Measurements from ENCODE around the gene SLC17A3. TPM values are rescaled to one million over a fixed set of nuclear protein-coding genes. Genes with fewer than 3 reads are reported as not detected.

The SLC17A3 gene
- total RNA-seq = 1 to 10 TPM; 1.7 to 2.5 TPM

GRCh38 chr6:25874118-25874517 is at the start of gene SLC17A3:
Gene SLC17A3, minus strand, starts transcription at chr6:25874243. Its CDS starts 5,856 bp downstream, at chr6:25868387.
- peaks cover 23% of the 10 kb centered on the region for H3K4me1 Mint-ChIP-seq (ENCODE audit: low read depth)
- H3K4me3 Mint-ChIP-seq = peak within 1 kb of the TSS in 1 of 2 donors; percentile 38
- no peak for DNase-seq
- no peaks in the 10 kb centered on the region for H3K36me3 Mint-ChIP-seq (ENCODE audit: insufficient read depth in 2 of 2)
- H3K9me3 Mint-ChIP-seq = no peaks in the 10 kb centered on the region
- H3K27me3 Mint-ChIP-seq (ENCODE audit: low read depth) = no peaks in the 10 kb centered on the region
- H3K27ac Mint-ChIP-seq = no peak within 1 kb of the TSS
- ATAC-seq (replicated peaks in 1 of 2) = no peak

GRCh38 chr6:25922301-25922700 is 48.3 kb upstream of the SLC17A3 start:
- ATAC-seq (replicated peaks in 1 of 2) = no peak
- peaks cover 2 to 12% of the 10 kb centered on the region in 2 donors for H3K36me3 Mint-ChIP-seq (ENCODE audit: insufficient read depth in 2 of 2)

GRCh38 chr6:25921525-25922203 is 47.6 kb upstream of the SLC17A3 start:
- Mint-ChIP-seq H3K27me3 (ENCODE audit: low read depth) (no peaks in the 10 kb centered on the region), H3K9me3 (peaks cover 3% of the 10 kb centered on the region in 2 donors), H3K27ac (no peak overlapping the region), H3K4me1 (ENCODE audit: low read depth) (peaks cover 33% of the 10 kb centered on the region), H3K4me3 (no peak overlapping the region), H3K36me3 (ENCODE audit: insufficient read depth in 2 of 2) (peaks cover 2 to 14% of the 10 kb centered on the region in 2 donors)
- no peak for DNase-seq
- ATAC-seq (replicated peaks in 1 of 2) = no peak

More at GRCh38 chr6:25922301-25922700, 48.3 kb upstream of the SLC17A3 start:
- DNase-seq = no peak
- Mint-ChIP-seq H3K4me3 (no peak overlapping the region), H3K27ac (no peak overlapping the region), H3K4me1 (ENCODE audit: low read depth) (peaks cover 40% of the 10 kb centered on the region), H3K9me3 (peaks cover 3% of the 10 kb centered on the region in 2 donors), H3K27me3 (ENCODE audit: low read depth) (no peaks in the 10 kb centered on the region)

GRCh38 chr6:25919657-25920056 is 45.6 kb upstream of the SLC17A3 start:
- peaks cover 3 to 5% of the 10 kb centered on the region in 2 donors for H3K9me3 Mint-ChIP-seq
- no peak overlapping the region for H3K27ac Mint-ChIP-seq
- H3K4me1 Mint-ChIP-seq (ENCODE audit: low read depth) = peaks cover 32% of the 10 kb centered on the region
- H3K4me3 Mint-ChIP-seq = no peak overlapping the region
- ATAC-seq (replicated peaks in 1 of 2) (no peak), DNase-seq (no peak)
- H3K36me3 Mint-ChIP-seq (ENCODE audit: insufficient read depth in 2 of 2) = peaks cover 6 to 14% of the 10 kb centered on the region in 2 donors
- no peaks in the 10 kb centered on the region for H3K27me3 Mint-ChIP-seq (ENCODE audit: low read depth)

GRCh38 chr6:25918083-25918683 is 44.1 kb upstream of the SLC17A3 start:
- H3K4me1 Mint-ChIP-seq (ENCODE audit: low read depth) = peaks cover 45% of the 10 kb centered on the region
- DNase-seq = peak in 1 of 2 donors; percentile 43
- peak overlapping the region in 1 of 2 donors; percentile 22 for H3K4me3 Mint-ChIP-seq
- H3K9me3 Mint-ChIP-seq = peaks cover 4 to 7% of the 10 kb centered on the region in 2 donors
- H3K27me3 Mint-ChIP-seq (ENCODE audit: low read depth) = no peaks in the 10 kb centered on the region
- ATAC-seq (replicated peaks in 1 of 2) = peak; percentile 73 to 81
- peak overlapping the region; percentile 82 for H3K27ac Mint-ChIP-seq
- peaks cover 10 to 14% of the 10 kb centered on the region in 2 donors for H3K36me3 Mint-ChIP-seq (ENCODE audit: insufficient read depth in 2 of 2)

- Mint-ChIP-seq H3K27me3 (ENCODE audit: low read depth) (no peaks in the 10 kb centered on the region), H3K27ac (no peak overlapping the region), H3K4me1 (ENCODE audit: low read depth) (peaks cover 49% of the 10 kb centered on the region), H3K9me3 (peaks cover 7% of the 10 kb centered on the region in 2 donors), H3K4me3 (no peak overlapping the region), H3K36me3 (ENCODE audit: insufficient read depth in 2 of 2) (peaks cover 13 to 17% of the 10 kb centered on the region in 2 donors)
- ATAC-seq (replicated peaks in 1 of 2) (no peak), DNase-seq (no peak)
Observed at GRCh38 chr6:25916789-25917490, 42.9 kb upstream of the SLC17A3 start.

- DNase-seq = no peak
- Mint-ChIP-seq H3K4me1 (ENCODE audit: low read depth) (peaks cover 53% of the 10 kb centered on the region), H3K36me3 (ENCODE audit: insufficient read depth in 2 of 2) (peaks cover 15 to 19% of the 10 kb centered on the region in 2 donors), H3K27ac (no peak overlapping the region), H3K9me3 (peaks cover 7 to 8% of the 10 kb centered on the region in 2 donors), H3K27me3 (ENCODE audit: low read depth) (no peaks in the 10 kb centered on the region), H3K4me3 (no peak overlapping the region)
- no peak for ATAC-seq (replicated peaks in 1 of 2)
Observed at GRCh38 chr6:25916330-25916729, 42.3 kb upstream of the SLC17A3 start.

GRCh38 chr6:25913741-25914140 is 39.7 kb upstream of the SLC17A3 start:
- Mint-ChIP-seq H3K27me3 (ENCODE audit: low read depth) (no peaks in the 10 kb centered on the region), H3K4me3 (peak overlapping the region in 1 of 2 donors; percentile 32)
- peak in 1 of 2 donors; percentile 27 for DNase-seq

GRCh38 chr6:25911351-25911750 is 37.3 kb upstream of the SLC17A3 start:
- peaks cover 6% of the 10 kb centered on the region in 2 donors for H3K9me3 Mint-ChIP-seq
- H3K36me3 Mint-ChIP-seq (ENCODE audit: insufficient read depth in 2 of 2) = peaks cover 7 to 14% of the 10 kb centered on the region in 2 donors
- H3K27me3 Mint-ChIP-seq (ENCODE audit: low read depth) = peaks cover 13% of the 10 kb centered on the region
- ATAC-seq (replicated peaks in 1 of 2) (no peak), DNase-seq (no peak)
- H3K27ac Mint-ChIP-seq = peak overlapping the region; percentile 47
- peak overlapping the region in 1 of 2 donors; percentile 5 for H3K4me3 Mint-ChIP-seq
- peaks cover 37% of the 10 kb centered on the region for H3K4me1 Mint-ChIP-seq (ENCODE audit: low read depth)

More at GRCh38 chr6:25913741-25914140, 39.7 kb upstream of the SLC17A3 start:
- Mint-ChIP-seq H3K4me1 (ENCODE audit: low read depth) (peaks cover 39% of the 10 kb centered on the region), H3K36me3 (ENCODE audit: insufficient read depth in 2 of 2) (peaks cover 17 to 18% of the 10 kb centered on the region in 2 donors), H3K27ac (peak overlapping the region; percentile 97), H3K9me3 (peaks cover 8 to 9% of the 10 kb centered on the region in 2 donors)
- peak; percentile 67 to 73 for ATAC-seq (replicated peaks in 1 of 2)

- peaks cover 1 to 5% of the 10 kb centered on the region in 2 donors for H3K9me3 Mint-ChIP-seq
- H3K4me3 Mint-ChIP-seq = no peak overlapping the region
- H3K27ac Mint-ChIP-seq = no peak overlapping the region
- peaks cover 13% of the 10 kb centered on the region for H3K27me3 Mint-ChIP-seq (ENCODE audit: low read depth)
- ATAC-seq (replicated peaks in 1 of 2) (no peak), DNase-seq (no peak)
- H3K4me1 Mint-ChIP-seq (ENCODE audit: low read depth) = peaks cover 22% of the 10 kb centered on the region
- peaks cover 6 to 7% of the 10 kb centered on the region in 2 donors for H3K36me3 Mint-ChIP-seq (ENCODE audit: insufficient read depth in 2 of 2)
Observed at GRCh38 chr6:25907475-25908014, 33.5 kb upstream of the SLC17A3 start.

- Mint-ChIP-seq H3K27ac (no peak overlapping the region), H3K4me3 (no peak overlapping the region), H3K36me3 (ENCODE audit: insufficient read depth in 2 of 2) (no peaks in the 10 kb centered on the region), H3K9me3 (no peaks in the 10 kb centered on the region), H3K4me1 (ENCODE audit: low read depth) (peaks cover 20% of the 10 kb centered on the region), H3K27me3 (ENCODE audit: low read depth) (peaks cover 13% of the 10 kb centered on the region)
- ATAC-seq (replicated peaks in 1 of 2) (no peak), DNase-seq (no peak)
Observed at GRCh38 chr6:25903467-25904099, 29.5 kb upstream of the SLC17A3 start.

GRCh38 chr6:25902071-25902470 is 28.0 kb upstream of the SLC17A3 start:
- Mint-ChIP-seq H3K9me3 (no peaks in the 10 kb centered on the region), H3K4me3 (no peak overlapping the region), H3K4me1 (ENCODE audit: low read depth) (peaks cover 13% of the 10 kb centered on the region)

More at GRCh38 chr6:25902071-25902470, 28.0 kb upstream of the SLC17A3 start:
- DNase-seq (no peak), ATAC-seq (replicated peaks in 1 of 2) (no peak)
- H3K36me3 Mint-ChIP-seq (ENCODE audit: insufficient read depth in 2 of 2) = no peaks in the 10 kb centered on the region
- H3K27ac Mint-ChIP-seq = no peak overlapping the region
- no peaks in the 10 kb centered on the region for H3K27me3 Mint-ChIP-seq (ENCODE audit: low read depth)

All from activated T-cell treated with anti-CD3 and anti-CD28 coated beads, Interleukin-2, amount 50 U/mL, for 72 hours (primary cell).